SU-DHL-6 (cell line): ENCODE data around the gene FOXO6.

Source experiments
- H2AFZ ChIP-seq: fragments of 200-600 bp; sonication (generic); 2 replicates; pipeline ENCODE4 v1.6.1; 2014; ENCODE audit warnings: low read depth, mild to moderate bottlenecking, moderate library complexity, mixed read lengths, antibody characterized with exemption, low read length; ENCODE audit not compliant: severe bottlenecking
- H3F3A ChIP-seq: fragments of 200-600 bp; shearing (Covaris generic); 2 replicates; pipeline ENCODE4 v1.6.0; 2016; ENCODE audit warnings: antibody characterized with exemption, mild to moderate bottlenecking; ENCODE audit not compliant: insufficient read depth
- H3K27ac ChIP-seq: fragments of 200-600 bp; sonication (generic); 2 replicates; pipeline ENCODE4 v1.5.1; 2016; ENCODE audit warnings: low read depth, mild to moderate bottlenecking, low read length, moderate library complexity, mixed read lengths
- H3K27me3 ChIP-seq: fragments of 200-600 bp; sonication (generic), shearing (Covaris generic); 2 replicates; pipeline ENCODE4 v1.6.0; 2014; ENCODE audit warnings: mild to moderate bottlenecking, low read length
- H3K36me3 ChIP-seq: fragments of 200-600 bp; sonication (generic); 2 replicates; pipeline ENCODE4 v1.6.1; 2014; ENCODE audit warnings: mild to moderate bottlenecking, low read length, mixed read lengths
- H3K4me2 ChIP-seq: fragments of 300-600, 200-600 bp; shearing (Covaris generic), sonication (generic); 2 replicates; pipeline ENCODE4 v1.6.0; 2014; ENCODE audit warnings: low read length, low read depth, mild to moderate bottlenecking; ENCODE audit not compliant: poor library complexity, severe bottlenecking
- H3K4me3 ChIP-seq: fragments of 200-600 bp; sonication (generic); 2 replicates; pipeline ENCODE4 v1.5.1; 2014; ENCODE audit warnings: antibody characterized with exemption, low read length, mild to moderate bottlenecking, mixed read lengths; ENCODE audit not compliant: insufficient read depth, poor library complexity, severe bottlenecking
- H3K79me2 ChIP-seq: fragments of 200-600 bp; sonication (generic); 2 replicates; pipeline ENCODE4 v1.6.1; 2014; ENCODE audit warnings: mild to moderate bottlenecking, low read length, moderate library complexity; ENCODE audit not compliant: insufficient read depth
- H3K9ac ChIP-seq: fragments of 200-600 bp; sonication (generic); 2 replicates; pipeline ENCODE4 v1.7.0; 2014; ENCODE audit warnings: mild to moderate bottlenecking, low read length
- H3K9me2 ChIP-seq: fragments of 200-600 bp; sonication (generic); replicated peaks from 2 replicates; pipeline ENCODE4 v1.6.1; 2014; ENCODE audit warnings: low read length; ENCODE audit not compliant: insufficient read depth
- H3K9me3 ChIP-seq: fragments of 200-600 bp; sonication (generic); 2 replicates; pipeline ENCODE4 v1.6.1; 2014; ENCODE audit warnings: low read length, mixed read lengths; ENCODE audit not compliant: insufficient read depth
- H4K20me1 ChIP-seq: fragments of 200-600 bp; sonication (generic); 2 replicates; pipeline ENCODE4 v1.6.1; 2014; ENCODE audit warnings: low read depth, mild to moderate bottlenecking, antibody characterized with exemption, low read length, moderate library complexity, mixed read lengths
- CTCF ChIP-seq: fragments of 200-600 bp; sonication (generic); IDR thresholded peaks from one replicate; pipeline ENCODE4 v1.5.1; 2017; ENCODE audit warnings: antibody characterized with exemption, mild to moderate bottlenecking, low read length, moderate library complexity; ENCODE audit not compliant: insufficient read depth, poor library complexity, severe bottlenecking
- EZH2phosphoT487 ChIP-seq: fragments of 200-600 bp; sonication (generic), shearing (Covaris generic); conservative IDR thresholded peaks from 2 replicates; pipeline ENCODE4 v1.6.1; 2018; ENCODE audit warnings: mild to moderate bottlenecking, antibody characterized with exemption, low read length, moderate library complexity, mixed read lengths

Gene FOXO6

GRCh38 chr1:41391834-41392527, 30.7 kb downstream of the FOXO6 start:
- TF ChIP-seq EZH2phosphoT487: no peak
- TF ChIP-seq CTCF: no peak
- Histone ChIP-seq H3F3A (no peaks in the 10 kb centered on the region), H3K4me3 (no peak overlapping the region), H4K20me1 (no peaks in the 10 kb centered on the region), H3K9me3 (no peaks in the 10 kb centered on the region), H3K9me2 (no peaks in the 10 kb centered on the region), H3K9ac (no peak overlapping the region), H3K27me3 (no peaks in the 10 kb centered on the region), H2AFZ (no peak overlapping the region), H3K79me2 (no peaks in the 10 kb centered on the region), H3K27ac (no peak overlapping the region), H3K4me2 (no peak overlapping the region), H3K36me3 (no peaks in the 10 kb centered on the region)

GRCh38 chr1:41392528-41392924, 31.3 kb downstream of the FOXO6 start:
- Histone ChIP-seq H3K27me3 (no peaks in the 10 kb centered on the region), H3K4me3 (no peak overlapping the region), H3K4me2 (no peak overlapping the region), H2AFZ (no peak overlapping the region), H3K27ac (no peak overlapping the region), H3K9ac (no peak overlapping the region), H3K36me3 (no peaks in the 10 kb centered on the region), H3K9me3 (no peaks in the 10 kb centered on the region), H3K9me2 (no peaks in the 10 kb centered on the region), H3F3A (no peaks in the 10 kb centered on the region), H4K20me1 (no peaks in the 10 kb centered on the region), H3K79me2 (no peaks in the 10 kb centered on the region)
- TF ChIP-seq CTCF (no peak), EZH2phosphoT487 (no peak)

GRCh38 chr1:41393716-41394368, 32.6 kb downstream of the FOXO6 start:
- Histone ChIP-seq H3K9me2 (no peaks in the 10 kb centered on the region), H4K20me1 (no peaks in the 10 kb centered on the region), H3K9me3 (no peaks in the 10 kb centered on the region), H3K79me2 (no peaks in the 10 kb centered on the region), H3K9ac (no peak overlapping the region), H3K27ac (no peak overlapping the region), H2AFZ (no peak overlapping the region), H3F3A (no peaks in the 10 kb centered on the region), H3K4me3 (no peak overlapping the region), H3K36me3 (no peaks in the 10 kb centered on the region), H3K4me2 (no peak overlapping the region), H3K27me3 (no peaks in the 10 kb centered on the region)
- TF ChIP-seq EZH2phosphoT487 (no peak), CTCF (no peak)
